Activated naive CD8-positive, alpha-beta T cell treated with anti-CD3 and anti-CD28 coated beads for 36 hours (primary cell): Measurements from ENCODE around the gene CRBN. TPM values are rescaled to one million over a fixed set of nuclear protein-coding genes. Genes with fewer than 3 reads are reported as not detected.

Experiments used
- DNase-seq: peaks from one replicate; pipeline ENCODE4 v3.0.0; 2021
- H3K27ac Mint-ChIP-seq: one replicate; pipeline ENCODE4 v1.8.0; 2022; ENCODE audit warnings: mild to moderate bottlenecking, moderate library complexity, mixed read lengths
- H3K27me3 Mint-ChIP-seq: one replicate; pipeline ENCODE4 v1.8.0; 2022; ENCODE audit warnings: mild to moderate bottlenecking, mixed read lengths
- H3K36me3 Mint-ChIP-seq: one replicate; pipeline ENCODE4 v1.8.0; 2021; ENCODE audit warnings: mild to moderate bottlenecking, mixed read lengths
- H3K4me1 Mint-ChIP-seq: one replicate; pipeline ENCODE4 v1.8.0; 2021; ENCODE audit warnings: mixed read lengths
- H3K4me3 Mint-ChIP-seq: one replicate; pipeline ENCODE4 v1.8.0; 2022; ENCODE audit warnings: mild to moderate bottlenecking, moderate library complexity, mixed read lengths
- H3K9me3 Mint-ChIP-seq: one replicate; pipeline ENCODE4 v1.8.0; 2022; ENCODE audit warnings: mixed read lengths
- total RNA-seq, 2 experiments: library from RNA; stranded (reverse); gene quantifications; one replicate each; pipeline ENCODE4 v1.2.3, GENCODE V29; 2021

The CRBN gene
- total RNA-seq, 2 experiments from 2014 or later: 37.7 to 43.6 TPM

GRCh38 chr3:3189102-3189727 is 9.7 kb upstream of the CRBN start:
- Mint-ChIP-seq H3K4me1 (peaks cover 32% of the 10 kb centered on the region), H3K27ac (no peak overlapping the region), H3K36me3 (peaks cover 2% of the 10 kb centered on the region), H3K9me3 (peaks cover 11% of the 10 kb centered on the region), H3K27me3 (no peaks in the 10 kb centered on the region), H3K4me3 (no peak overlapping the region)
- no peak for DNase-seq

GRCh38 chr3:3184876-3185275 is 5.4 kb upstream of the CRBN start:
- peaks cover 11% of the 10 kb centered on the region for H3K9me3 Mint-ChIP-seq
- peaks cover 2% of the 10 kb centered on the region for H3K36me3 Mint-ChIP-seq
- H3K4me1 Mint-ChIP-seq: peaks cover 7% of the 10 kb centered on the region
- H3K27me3 Mint-ChIP-seq: no peaks in the 10 kb centered on the region
- H3K4me3 Mint-ChIP-seq: no peak overlapping the region
- no peak for DNase-seq
- no peak overlapping the region for H3K27ac Mint-ChIP-seq

GRCh38 chr3:3180456-3180855 is 965 bp upstream of the CRBN start:
- Mint-ChIP-seq H3K27ac (no peak overlapping the region), H3K4me3 (no peak overlapping the region)

GRCh38 chr3:3178498-3179328 is 778 bp downstream of the CRBN start:
- DNase-seq: no peak
- no peaks in the 10 kb centered on the region for H3K9me3 Mint-ChIP-seq
- H3K4me1 Mint-ChIP-seq: peaks cover 39% of the 10 kb centered on the region
- H3K4me3 Mint-ChIP-seq: peak overlapping the region; percentile 97
- no peaks in the 10 kb centered on the region for H3K27me3 Mint-ChIP-seq
- H3K36me3 Mint-ChIP-seq: peaks cover 16% of the 10 kb centered on the region
- peak overlapping the region; percentile 90 for H3K27ac Mint-ChIP-seq

More at GRCh38 chr3:3180456-3180855, 965 bp upstream of the CRBN start:
- H3K4me1 Mint-ChIP-seq: peaks cover 27% of the 10 kb centered on the region
- H3K36me3 Mint-ChIP-seq: peaks cover 7% of the 10 kb centered on the region
- H3K9me3 Mint-ChIP-seq: no peaks in the 10 kb centered on the region
- no peak for DNase-seq
- H3K27me3 Mint-ChIP-seq: no peaks in the 10 kb centered on the region

GRCh38 chr3:3177861-3178497 is 1.5 kb downstream of the CRBN start:
- Mint-ChIP-seq H3K36me3 (peaks cover 23% of the 10 kb centered on the region), H3K27ac (peak overlapping the region; percentile 90), H3K9me3 (no peaks in the 10 kb centered on the region), H3K4me1 (peaks cover 46% of the 10 kb centered on the region), H3K27me3 (no peaks in the 10 kb centered on the region), H3K4me3 (peak overlapping the region; percentile 97)
- no peak for DNase-seq

- H3K4me3 Mint-ChIP-seq: peak overlapping the region; percentile 43
- H3K27me3 Mint-ChIP-seq: no peaks in the 10 kb centered on the region
- H3K9me3 Mint-ChIP-seq: no peaks in the 10 kb centered on the region
- DNase-seq: no peak
- H3K36me3 Mint-ChIP-seq: peaks cover 35% of the 10 kb centered on the region
- H3K27ac Mint-ChIP-seq: peak overlapping the region; percentile 86
- H3K4me1 Mint-ChIP-seq: peaks cover 55% of the 10 kb centered on the region
Observed at GRCh38 chr3:3172627-3173026, 6.9 kb downstream of the CRBN start.

- H3K9me3 Mint-ChIP-seq: no peaks in the 10 kb centered on the region
- no peak for DNase-seq
- H3K4me3 Mint-ChIP-seq: no peak overlapping the region
- H3K36me3 Mint-ChIP-seq: peaks cover 35% of the 10 kb centered on the region
- peak overlapping the region; percentile 66 for H3K27ac Mint-ChIP-seq
- H3K4me1 Mint-ChIP-seq: peaks cover 52% of the 10 kb centered on the region
- H3K27me3 Mint-ChIP-seq: no peaks in the 10 kb centered on the region
Observed at GRCh38 chr3:3170998-3171397, 8.5 kb downstream of the CRBN start.

- no peaks in the 10 kb centered on the region for H3K9me3 Mint-ChIP-seq
- no peak overlapping the region for H3K4me3 Mint-ChIP-seq
- H3K27me3 Mint-ChIP-seq: no peaks in the 10 kb centered on the region
- peaks cover 29% of the 10 kb centered on the region for H3K36me3 Mint-ChIP-seq
- H3K4me1 Mint-ChIP-seq: peaks cover 43% of the 10 kb centered on the region
- H3K27ac Mint-ChIP-seq: no peak overlapping the region
- DNase-seq: no peak
Observed at GRCh38 chr3:3165650-3166049, 13.8 kb downstream of the CRBN start.

GRCh38 chr3:3165241-3165640 is 14.2 kb downstream of the CRBN start:
- Mint-ChIP-seq H3K27ac (peak overlapping the region; percentile 54), H3K27me3 (no peaks in the 10 kb centered on the region), H3K36me3 (peaks cover 28% of the 10 kb centered on the region), H3K9me3 (no peaks in the 10 kb centered on the region), H3K4me1 (peaks cover 43% of the 10 kb centered on the region), H3K4me3 (no peak overlapping the region)
- no peak for DNase-seq

- peaks cover 46% of the 10 kb centered on the region for H3K36me3 Mint-ChIP-seq
- peaks cover 44% of the 10 kb centered on the region for H3K4me1 Mint-ChIP-seq
- H3K27me3 Mint-ChIP-seq: no peaks in the 10 kb centered on the region
- H3K4me3 Mint-ChIP-seq: no peak overlapping the region
- DNase-seq: no peak
- no peaks in the 10 kb centered on the region for H3K9me3 Mint-ChIP-seq
- peak overlapping the region; percentile 40 for H3K27ac Mint-ChIP-seq
Observed at GRCh38 chr3:3160826-3161225, 18.7 kb downstream of the CRBN start.

- no peaks in the 10 kb centered on the region for H3K27me3 Mint-ChIP-seq
- peak overlapping the region; percentile 39 for H3K27ac Mint-ChIP-seq
- no peak for DNase-seq
- H3K36me3 Mint-ChIP-seq: peaks cover 40% of the 10 kb centered on the region
- H3K4me3 Mint-ChIP-seq: no peak overlapping the region
- no peaks in the 10 kb centered on the region for H3K9me3 Mint-ChIP-seq
- H3K4me1 Mint-ChIP-seq: peaks cover 28% of the 10 kb centered on the region
Observed at GRCh38 chr3:3157484-3157883, 22.0 kb downstream of the CRBN start.

GRCh38 chr3:3154879-3155610 is 24.4 kb downstream of the CRBN start:
- Mint-ChIP-seq H3K27me3 (no peaks in the 10 kb centered on the region), H3K4me1 (peaks cover 23% of the 10 kb centered on the region), H3K27ac (peak overlapping the region; percentile 14), H3K4me3 (no peak overlapping the region), H3K9me3 (no peaks in the 10 kb centered on the region), H3K36me3 (peaks cover 37% of the 10 kb centered on the region)
- DNase-seq: no peak

- H3K27me3 Mint-ChIP-seq: no peaks in the 10 kb centered on the region
- H3K4me3 Mint-ChIP-seq: no peak overlapping the region
- DNase-seq: no peak
- peaks cover 18% of the 10 kb centered on the region for H3K4me1 Mint-ChIP-seq
- H3K36me3 Mint-ChIP-seq: peaks cover 25% of the 10 kb centered on the region
- H3K27ac Mint-ChIP-seq: peak overlapping the region; percentile 2
- H3K9me3 Mint-ChIP-seq: no peaks in the 10 kb centered on the region
Observed at GRCh38 chr3:3151513-3151912, 28.0 kb downstream of the CRBN start.

GRCh38 chr3:3149560-3149959 is 29.9 kb downstream of the CRBN start:
- no peak for DNase-seq
- no peaks in the 10 kb centered on the region for H3K27me3 Mint-ChIP-seq
- H3K36me3 Mint-ChIP-seq: peaks cover 32% of the 10 kb centered on the region
- H3K9me3 Mint-ChIP-seq: no peaks in the 10 kb centered on the region
- H3K4me1 Mint-ChIP-seq: peaks cover 23% of the 10 kb centered on the region
- H3K4me3 Mint-ChIP-seq: no peak overlapping the region
- H3K27ac Mint-ChIP-seq: peak overlapping the region; percentile 45

- Mint-ChIP-seq H3K4me3 (no peak overlapping the region), H3K27me3 (no peaks in the 10 kb centered on the region), H3K36me3 (peaks cover 45% of the 10 kb centered on the region), H3K27ac (peak overlapping the region; percentile 83), H3K4me1 (peaks cover 18% of the 10 kb centered on the region), H3K9me3 (no peaks in the 10 kb centered on the region)
- no peak for DNase-seq
Observed at GRCh38 chr3:3145831-3146230, 33.7 kb downstream of the CRBN start.
